ENCODE results near the gene TP63.

- TF ChIP-seq POLR2AphosphoS5 (IDR thresholded peaks at IDR 0.05): no peak
- TF ChIP-seq, protein P1, sequence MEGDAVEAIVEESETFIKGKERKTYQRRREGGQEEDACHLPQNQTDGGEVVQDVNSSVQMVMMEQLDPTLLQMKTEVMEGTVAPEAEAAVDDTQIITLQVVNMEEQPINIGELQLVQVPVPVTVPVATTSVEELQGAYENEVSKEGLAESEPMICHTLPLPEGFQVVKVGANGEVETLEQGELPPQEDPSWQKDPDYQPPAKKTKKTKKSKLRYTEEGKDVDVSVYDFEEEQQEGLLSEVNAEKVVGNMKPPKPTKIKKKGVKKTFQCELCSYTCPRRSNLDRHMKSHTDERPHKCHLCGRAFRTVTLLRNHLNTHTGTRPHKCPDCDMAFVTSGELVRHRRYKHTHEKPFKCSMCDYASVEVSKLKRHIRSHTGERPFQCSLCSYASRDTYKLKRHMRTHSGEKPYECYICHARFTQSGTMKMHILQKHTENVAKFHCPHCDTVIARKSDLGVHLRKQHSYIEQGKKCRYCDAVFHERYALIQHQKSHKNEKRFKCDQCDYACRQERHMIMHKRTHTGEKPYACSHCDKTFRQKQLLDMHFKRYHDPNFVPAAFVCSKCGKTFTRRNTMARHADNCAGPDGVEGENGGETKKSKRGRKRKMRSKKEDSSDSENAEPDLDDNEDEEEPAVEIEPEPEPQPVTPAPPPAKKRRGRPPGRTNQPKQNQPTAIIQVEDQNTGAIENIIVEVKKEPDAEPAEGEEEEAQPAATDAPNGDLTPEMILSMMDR (IDR thresholded peaks at IDR 0.05): no peak
Observed at GRCh38 chr3:189718215-189718614, 87.0 kb downstream of the TP63 start.
